ENCODE measurements around the gene ITGA2B.

DNA sequence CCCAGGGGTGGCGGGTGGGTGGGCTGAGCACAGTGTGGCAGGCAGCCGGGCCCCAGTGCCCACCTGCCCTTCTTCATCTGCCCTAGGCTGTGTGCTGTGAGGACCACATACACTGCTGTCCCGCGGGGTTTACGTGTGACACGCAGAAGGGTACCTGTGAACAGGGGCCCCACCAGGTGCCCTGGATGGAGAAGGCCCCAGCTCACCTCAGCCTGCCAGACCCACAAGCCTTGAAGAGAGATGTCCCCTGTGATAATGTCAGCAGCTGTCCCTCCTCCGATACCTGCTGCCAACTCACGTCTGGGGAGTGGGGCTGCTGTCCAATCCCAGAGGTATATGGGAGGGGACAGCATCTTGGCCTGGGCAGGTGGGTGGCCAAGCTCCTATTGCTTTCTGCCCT is 38.0 kb downstream of the ITGA2B start:
- TF ChIP-seq, protein P1, sequence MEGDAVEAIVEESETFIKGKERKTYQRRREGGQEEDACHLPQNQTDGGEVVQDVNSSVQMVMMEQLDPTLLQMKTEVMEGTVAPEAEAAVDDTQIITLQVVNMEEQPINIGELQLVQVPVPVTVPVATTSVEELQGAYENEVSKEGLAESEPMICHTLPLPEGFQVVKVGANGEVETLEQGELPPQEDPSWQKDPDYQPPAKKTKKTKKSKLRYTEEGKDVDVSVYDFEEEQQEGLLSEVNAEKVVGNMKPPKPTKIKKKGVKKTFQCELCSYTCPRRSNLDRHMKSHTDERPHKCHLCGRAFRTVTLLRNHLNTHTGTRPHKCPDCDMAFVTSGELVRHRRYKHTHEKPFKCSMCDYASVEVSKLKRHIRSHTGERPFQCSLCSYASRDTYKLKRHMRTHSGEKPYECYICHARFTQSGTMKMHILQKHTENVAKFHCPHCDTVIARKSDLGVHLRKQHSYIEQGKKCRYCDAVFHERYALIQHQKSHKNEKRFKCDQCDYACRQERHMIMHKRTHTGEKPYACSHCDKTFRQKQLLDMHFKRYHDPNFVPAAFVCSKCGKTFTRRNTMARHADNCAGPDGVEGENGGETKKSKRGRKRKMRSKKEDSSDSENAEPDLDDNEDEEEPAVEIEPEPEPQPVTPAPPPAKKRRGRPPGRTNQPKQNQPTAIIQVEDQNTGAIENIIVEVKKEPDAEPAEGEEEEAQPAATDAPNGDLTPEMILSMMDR (conservative IDR thresholded peaks at IDR 0.05; ENCODE audit: low read depth, low read length), result no peak
- no peak for TF ChIP-seq EZH2phosphoT487 (IDR thresholded peaks at IDR 0.05; ENCODE audit: borderline replicate concordance, low read length)

Measured in PC-3 (cell line).